GM19239 (cell line): ENCODE results near the gene KIF3B.

Experiments used
- DNase-seq: peaks from one replicate; pipeline ENCODE4 v3.0.0; 2011; ENCODE audit warnings: low spot score; ENCODE audit not compliant: insufficient read length
- FAIRE-seq: peaks from 2 replicates; lab custom pipeline; 2011; peaks lifted over from hg19 to GRCh38; lab: Jason Lieb, UNC

The KIF3B gene

GRCh38 chr20:32277361-32278198 is at the start of gene KIF3B:
Gene KIF3B, plus strand, starts transcription at chr20:32277651. Its CDS starts 32,127 bp downstream, at chr20:32309778.
- DNase-seq, result peak; percentile 95
- FAIRE-seq, result peak; percentile 90

GRCh38 chr20:32227744-32228688 is 49.4 kb upstream of the KIF3B start:
- no peak for DNase-seq
- no peak for FAIRE-seq

- DNase-seq (no peak), FAIRE-seq (no peak)
Measured at GRCh38 chr20:32229251-32229747, 48.2 kb upstream of the KIF3B start.

GRCh38 chr20:32230707-32231106 is 46.7 kb upstream of the KIF3B start:
- DNase-seq (no peak), FAIRE-seq (no peak)

GRCh38 chr20:32231245-32231644 is 46.2 kb upstream of the KIF3B start:
- no peak for FAIRE-seq

GRCh38 chr20:32231847-32232246 is 45.6 kb upstream of the KIF3B start:
- FAIRE-seq, result no peak
- DNase-seq, result no peak

More at GRCh38 chr20:32231245-32231644, 46.2 kb upstream of the KIF3B start:
- DNase-seq, result no peak

- no peak for FAIRE-seq
- no peak for DNase-seq
Measured at GRCh38 chr20:32232326-32232886, 45.0 kb upstream of the KIF3B start.

- no peak for FAIRE-seq
- DNase-seq, result no peak
Measured at GRCh38 chr20:32233286-32233685, 44.2 kb upstream of the KIF3B start.

GRCh38 chr20:32234135-32234808 is 43.2 kb upstream of the KIF3B start:
- FAIRE-seq, result no peak
- no peak for DNase-seq

- DNase-seq, result no peak
- FAIRE-seq, result no peak
Measured at GRCh38 chr20:32235331-32236047, 42.0 kb upstream of the KIF3B start.

GRCh38 chr20:32236048-32236533 is 41.4 kb upstream of the KIF3B start:
- DNase-seq (no peak), FAIRE-seq (no peak)

- no peak for FAIRE-seq
- DNase-seq, result no peak
Measured at GRCh38 chr20:32236819-32237218, 40.6 kb upstream of the KIF3B start.

- FAIRE-seq (no peak), DNase-seq (no peak)
Measured at GRCh38 chr20:32237419-32237818, 40.0 kb upstream of the KIF3B start.

- DNase-seq, result no peak
- FAIRE-seq, result no peak
Measured at GRCh38 chr20:32238483-32239425, 38.7 kb upstream of the KIF3B start.

- no peak for DNase-seq
- no peak for FAIRE-seq
Measured at GRCh38 chr20:32240205-32240604, 37.2 kb upstream of the KIF3B start.

- DNase-seq (no peak), FAIRE-seq (no peak)
Measured at GRCh38 chr20:32241807-32242206, 35.6 kb upstream of the KIF3B start.

- DNase-seq (no peak), FAIRE-seq (no peak)
Measured at GRCh38 chr20:32244150-32244823, 33.2 kb upstream of the KIF3B start.

GRCh38 chr20:32244959-32245358 is 32.5 kb upstream of the KIF3B start:
- no peak for FAIRE-seq

More at GRCh38 chr20:32244959-32245358, 32.5 kb upstream of the KIF3B start:
- DNase-seq, result no peak
